Measurements from ENCODE around the gene DYNLT4.
"Not testable (repeated sequence)": the region's sequence is repeated elsewhere in the genome, so short reads cannot be mapped to it uniquely, and the experiment has no call there.

Gene DYNLT4

DNA sequence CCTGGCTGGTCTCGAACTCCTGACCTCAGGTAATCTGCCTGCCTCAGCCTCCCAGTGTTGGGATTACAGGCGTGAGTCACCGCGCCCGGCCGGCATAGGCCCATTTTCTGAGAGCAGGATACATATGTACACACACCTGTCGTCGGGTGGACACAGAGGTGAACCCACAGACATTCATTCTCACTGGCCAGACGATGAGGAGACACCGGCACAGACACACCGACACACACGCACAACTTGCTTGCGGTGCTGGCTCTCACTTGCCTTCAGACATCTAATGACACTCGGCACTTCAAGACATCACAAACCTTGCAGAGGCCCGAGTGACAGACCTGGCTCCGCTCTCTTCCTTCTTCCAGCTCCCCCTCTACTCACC lies 35.3 kb upstream of the DYNLT4 start:
- no peak overlapping the region for H3K27ac Mint-ChIP-seq
- no peak for DNase-seq
- peak overlapping the region; percentile 77 for H3K4me3 Mint-ChIP-seq
- H3K4me1 Mint-ChIP-seq: peaks cover 14% of the 10 kb centered on the region
- H3K27me3 Mint-ChIP-seq (ENCODE audit: low read depth, poor library complexity): peaks cover 26% of the 10 kb centered on the region
- H3K36me3 Mint-ChIP-seq (ENCODE audit: low read depth): peaks cover 4% of the 10 kb centered on the region
- TF ChIP-seq, protein P1, sequence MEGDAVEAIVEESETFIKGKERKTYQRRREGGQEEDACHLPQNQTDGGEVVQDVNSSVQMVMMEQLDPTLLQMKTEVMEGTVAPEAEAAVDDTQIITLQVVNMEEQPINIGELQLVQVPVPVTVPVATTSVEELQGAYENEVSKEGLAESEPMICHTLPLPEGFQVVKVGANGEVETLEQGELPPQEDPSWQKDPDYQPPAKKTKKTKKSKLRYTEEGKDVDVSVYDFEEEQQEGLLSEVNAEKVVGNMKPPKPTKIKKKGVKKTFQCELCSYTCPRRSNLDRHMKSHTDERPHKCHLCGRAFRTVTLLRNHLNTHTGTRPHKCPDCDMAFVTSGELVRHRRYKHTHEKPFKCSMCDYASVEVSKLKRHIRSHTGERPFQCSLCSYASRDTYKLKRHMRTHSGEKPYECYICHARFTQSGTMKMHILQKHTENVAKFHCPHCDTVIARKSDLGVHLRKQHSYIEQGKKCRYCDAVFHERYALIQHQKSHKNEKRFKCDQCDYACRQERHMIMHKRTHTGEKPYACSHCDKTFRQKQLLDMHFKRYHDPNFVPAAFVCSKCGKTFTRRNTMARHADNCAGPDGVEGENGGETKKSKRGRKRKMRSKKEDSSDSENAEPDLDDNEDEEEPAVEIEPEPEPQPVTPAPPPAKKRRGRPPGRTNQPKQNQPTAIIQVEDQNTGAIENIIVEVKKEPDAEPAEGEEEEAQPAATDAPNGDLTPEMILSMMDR (IDR thresholded peaks at IDR 0.05): no peak
- H3K9me3 Mint-ChIP-seq: peaks cover 3% of the 10 kb centered on the region

DNA sequence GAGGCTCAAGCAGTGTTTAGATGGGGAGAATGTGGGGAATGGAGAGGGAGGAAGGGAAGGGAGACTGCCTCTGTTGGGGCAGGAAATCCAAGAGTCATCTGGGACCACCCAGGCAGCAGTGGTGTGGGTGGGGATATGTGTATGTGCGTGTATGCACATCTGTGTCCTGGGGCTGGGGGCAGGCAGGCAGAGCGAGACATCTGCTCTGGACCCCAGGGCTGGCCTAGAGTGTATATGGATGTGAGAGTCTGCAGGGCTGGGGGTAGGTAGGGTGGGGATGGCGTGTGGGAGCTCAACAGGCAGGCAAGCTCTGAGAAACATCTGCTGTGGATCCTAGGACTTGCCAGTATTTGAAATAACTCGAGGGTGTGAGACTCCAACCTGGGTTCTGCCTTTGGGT lies 32.4 kb upstream of the DYNLT4 start:
- TF ChIP-seq, protein P1 (IDR thresholded peaks at IDR 0.05): no peak
- Mint-ChIP-seq H3K27ac (no peak overlapping the region), H3K27me3 (ENCODE audit: low read depth, poor library complexity) (peaks cover 22% of the 10 kb centered on the region), H3K9me3 (peaks cover 1% of the 10 kb centered on the region), H3K4me1 (peaks cover 30% of the 10 kb centered on the region), H3K36me3 (ENCODE audit: low read depth) (peaks cover 1% of the 10 kb centered on the region), H3K4me3 (no peak overlapping the region)
- DNase-seq: no peak

DNA sequence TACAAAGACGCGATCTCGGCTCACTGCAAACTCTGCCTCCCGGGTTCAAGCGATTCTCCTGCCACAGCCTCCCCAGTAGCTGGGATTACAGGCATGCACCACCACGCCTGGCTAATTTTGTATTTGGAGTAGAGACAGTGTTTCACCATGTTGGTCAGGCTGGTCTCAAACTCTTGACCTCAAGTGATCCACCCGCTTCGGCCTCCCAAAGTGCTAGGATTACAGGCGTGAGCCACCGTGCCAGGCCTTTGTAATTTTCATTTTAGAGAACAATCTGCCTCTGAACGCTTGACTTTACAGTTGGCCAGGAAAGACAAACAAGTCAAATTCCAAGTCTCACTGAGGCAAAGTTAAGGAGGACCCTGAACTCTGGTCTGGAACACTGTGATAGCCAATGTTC lies 31.1 kb upstream of the DYNLT4 start:
- H3K9me3 Mint-ChIP-seq; H3K27ac Mint-ChIP-seq; H3K36me3 Mint-ChIP-seq (ENCODE audit: low read depth); DNase-seq; H3K4me3 Mint-ChIP-seq: not testable (repeated sequence)
- Mint-ChIP-seq H3K4me1 (peaks cover 30% of the 10 kb centered on the region), H3K27me3 (ENCODE audit: low read depth, poor library complexity) (peaks cover 17% of the 10 kb centered on the region)

- Mint-ChIP-seq H3K36me3 (ENCODE audit: low read depth) (no peaks in the 10 kb centered on the region), H3K27ac (no peak overlapping the region), H3K4me1 (peaks cover 41% of the 10 kb centered on the region), H3K27me3 (ENCODE audit: low read depth, poor library complexity) (peaks cover 4% of the 10 kb centered on the region), H3K9me3 (no peaks in the 10 kb centered on the region), H3K4me3 (no peak overlapping the region)
- DNase-seq: peak; percentile 92
- TF ChIP-seq, protein P1 (IDR thresholded peaks at IDR 0.05): peak; percentile 81
These were observed 28.9 kb upstream of the DYNLT4 start for GRCh38 chr1:44835738-44836675.

- Mint-ChIP-seq H3K36me3 (ENCODE audit: low read depth) (no peaks in the 10 kb centered on the region), H3K9me3 (no peaks in the 10 kb centered on the region), H3K4me1 (peaks cover 46% of the 10 kb centered on the region), H3K27me3 (ENCODE audit: low read depth, poor library complexity) (peaks cover 3% of the 10 kb centered on the region), H3K27ac (no peak overlapping the region), H3K4me3 (no peak overlapping the region)
- TF ChIP-seq, protein P1 (IDR thresholded peaks at IDR 0.05): no peak
- no peak for DNase-seq
These were observed 27.2 kb upstream of the DYNLT4 start for GRCh38 chr1:44834328-44834727.

DNA sequence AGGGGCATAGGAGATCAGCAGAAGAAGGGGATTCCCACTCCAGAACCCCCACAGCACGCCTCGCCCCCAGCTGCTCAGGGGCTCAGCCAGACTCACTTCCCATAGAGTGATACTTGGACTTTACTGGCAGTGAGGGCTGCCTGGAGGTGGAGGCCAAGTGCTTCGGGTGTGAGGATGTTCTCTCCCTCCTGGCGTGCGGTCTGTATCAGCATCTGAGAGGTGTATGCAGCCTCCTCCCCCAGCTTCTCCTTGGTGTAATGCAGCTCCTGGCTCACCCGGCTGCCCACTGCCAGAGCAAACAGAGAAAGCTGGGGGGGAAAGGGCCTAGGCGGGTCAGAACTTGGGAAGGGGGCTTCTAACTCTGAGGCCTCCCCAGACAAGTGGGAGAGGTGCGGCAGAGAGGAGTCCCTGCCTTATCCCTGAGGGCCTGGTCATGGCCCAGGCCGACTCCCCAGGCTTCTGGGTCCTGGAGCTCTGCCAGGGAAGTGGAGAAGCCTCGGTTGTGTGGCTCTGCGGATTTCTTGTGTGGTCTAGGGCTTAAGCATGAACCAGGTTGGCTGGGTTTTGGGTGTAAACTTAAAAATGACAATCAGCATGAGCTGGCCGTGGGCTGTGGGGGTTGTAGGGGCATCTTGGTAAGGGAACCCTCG lies 25.0 kb upstream of the DYNLT4 start:
- H3K27ac Mint-ChIP-seq: no peak overlapping the region
- DNase-seq: no peak
- no peaks in the 10 kb centered on the region for H3K36me3 Mint-ChIP-seq (ENCODE audit: low read depth)
- H3K27me3 Mint-ChIP-seq (ENCODE audit: low read depth, poor library complexity): peaks cover 3% of the 10 kb centered on the region
- H3K4me1 Mint-ChIP-seq: peaks cover 44% of the 10 kb centered on the region
- TF ChIP-seq, protein P1 (IDR thresholded peaks at IDR 0.05): no peak
- no peak overlapping the region for H3K4me3 Mint-ChIP-seq
- no peaks in the 10 kb centered on the region for H3K9me3 Mint-ChIP-seq
